Prostate gland (tissue), 2 donors: Measurements from ENCODE around the gene ZNF440.

Experiments
- CTCF ChIP-seq, 4 experiments: fragments of 200-600 bp in 2 of 4; fragments of 450-650 bp in 2 of 4; sonication (generic) in 2 of 4; IDR thresholded peaks; 1 replicate in 3 of 4; 2 replicates in 1 of 4; pipeline ENCODE4 v1.5.1; 2016 to 2019; ENCODE audit warnings: antibody characterized with exemption in 4 of 4, mild to moderate bottlenecking in 2 of 4, moderate library complexity in 2 of 4
- POLR2A ChIP-seq: fragments of 450-650 bp; IDR thresholded peaks from one replicate; pipeline ENCODE4 v1.6.1; 2016; ENCODE audit warnings: antibody characterized with exemption, mild to moderate bottlenecking

- no peak for TF ChIP-seq CTCF (IDR thresholded peaks at IDR 0.05)
- no peak for TF ChIP-seq POLR2A
These were observed 47.2 kb downstream of the ZNF440 start for GRCh38 chr19:11861301-11861700.
